Limb (tissue), 2 donors: Measurements from ENCODE around the gene HPCAL1.

Source experiments
- DNase-seq, 2 donors: peaks; one replicate each; pipeline ENCODE4 v3.0.0-alpha.2; 2016; ENCODE audit errors: extremely low spot score in 2 of 2

Gene HPCAL1

GRCh38 chr2:10369269-10370255, 66.9 kb downstream of the HPCAL1 start:
- DNase-seq: no peak

- DNase-seq: no peak
These were observed 67.7 kb downstream of the HPCAL1 start for GRCh38 chr2:10370390-10370789.

- no peak for DNase-seq
These were observed 68.2 kb downstream of the HPCAL1 start for GRCh38 chr2:10370895-10371294.

GRCh38 chr2:10371441-10372196, 68.9 kb downstream of the HPCAL1 start:
- no peak for DNase-seq

GRCh38 chr2:10372203-10372861, 69.6 kb downstream of the HPCAL1 start:
- no peak for DNase-seq

- no peak for DNase-seq
These were observed 70.1 kb downstream of the HPCAL1 start for GRCh38 chr2:10372862-10373240.

GRCh38 chr2:10373931-10374330, 71.2 kb downstream of the HPCAL1 start:
- DNase-seq: no peak

GRCh38 chr2:10374362-10374943, 71.7 kb downstream of the HPCAL1 start:
- no peak for DNase-seq

- DNase-seq: no peak
These were observed 73.0 kb downstream of the HPCAL1 start for GRCh38 chr2:10375570-10376281.

- DNase-seq: no peak
These were observed 74.5 kb downstream of the HPCAL1 start for GRCh38 chr2:10377052-10377746.

GRCh38 chr2:10377747-10378085, 75.0 kb downstream of the HPCAL1 start:
- DNase-seq: no peak

GRCh38 chr2:10378189-10378588, 75.5 kb downstream of the HPCAL1 start:
- DNase-seq: no peak

GRCh38 chr2:10380048-10380926, 77.6 kb downstream of the HPCAL1 start:
- no peak for DNase-seq

GRCh38 chr2:10381997-10382353, 79.3 kb downstream of the HPCAL1 start:
- no peak for DNase-seq

- DNase-seq: no peak
These were observed 79.8 kb downstream of the HPCAL1 start for GRCh38 chr2:10382354-10383061.

GRCh38 chr2:10383960-10384734, 81.4 kb downstream of the HPCAL1 start:
- no peak for DNase-seq

GRCh38 chr2:10385501-10385900, 82.8 kb downstream of the HPCAL1 start:
- DNase-seq: no peak
